ENCODE data around the gene ZNF358. TPM values are rescaled to one million over a fixed set of nuclear protein-coding genes. Genes with fewer than 3 reads are reported as not detected.

Gene ZNF358
- total RNA-seq, 1 experiment from 2014 or later, result 29.8 TPM

- DNase-seq (ENCODE audit: low read depth), result no peak
Measured at GRCh38 chr19:7554990-7555864, 39.3 kb downstream of the ZNF358 start.

- no peak for DNase-seq (ENCODE audit: low read depth)
Measured at GRCh38 chr19:7556696-7557315, 40.9 kb downstream of the ZNF358 start.

GRCh38 chr19:7558667-7559066 is 42.8 kb downstream of the ZNF358 start:
- DNase-seq (ENCODE audit: low read depth), result no peak

GRCh38 chr19:7559102-7559501 is 43.2 kb downstream of the ZNF358 start:
- DNase-seq (ENCODE audit: low read depth), result no peak

- DNase-seq (ENCODE audit: low read depth), result no peak
Measured at GRCh38 chr19:7560255-7560654, 44.4 kb downstream of the ZNF358 start.

- DNase-seq (ENCODE audit: low read depth), result no peak
Measured at GRCh38 chr19:7561325-7561724, 45.4 kb downstream of the ZNF358 start.

- DNase-seq (ENCODE audit: low read depth), result no peak
Measured at GRCh38 chr19:7562646-7563393, 46.9 kb downstream of the ZNF358 start.

GRCh38 chr19:7564866-7565265 is 49.0 kb downstream of the ZNF358 start:
- DNase-seq (ENCODE audit: low read depth), result no peak

GRCh38 chr19:7565332-7565731 is 49.4 kb downstream of the ZNF358 start:
- DNase-seq (ENCODE audit: low read depth), result no peak

Small RNA genes lying within 50 kb of the gene (small RNA-seq; reads per million reads assigned to genes)
- gene AC008878.2, result not detected

Other genes with a start within 250 kb of the ZNF358 start
- 0.11 and 0.50 TPM in 2 replicates for gene INSR, start 221.7 kb upstream of the ZNF358 start, total RNA-seq (2014; rRNA removed; shearing (Covaris generic))
- gene ARHGEF18, start 167.2 kb upstream of the ZNF358 start, total RNA-seq (2014; rRNA removed; shearing (Covaris generic)), result 20.5 and 20.7 TPM in 2 replicates
- not detected in 2 replicates for gene PEX11G, start 27.1 kb upstream of the ZNF358 start, total RNA-seq (2014; rRNA removed; shearing (Covaris generic))
- gene MCOLN1, start 6.5 kb downstream of the ZNF358 start, total RNA-seq (2014; rRNA removed; shearing (Covaris generic)), result 5.1 and 5.2 TPM in 2 replicates
- 51.1 and 55.4 TPM in 2 replicates for gene PNPLA6, start 19.6 kb downstream of the ZNF358 start, total RNA-seq (2014; rRNA removed; shearing (Covaris generic))
- not detected in 2 replicates for gene CAMSAP3, start 79.8 kb downstream of the ZNF358 start, total RNA-seq (2014; rRNA removed; shearing (Covaris generic))
- gene XAB2, start 113.4 kb downstream of the ZNF358 start, total RNA-seq (2014; rRNA removed; shearing (Covaris generic)), result 58.0 and 68.8 TPM in 2 replicates
- 18.5 and 52.8 TPM in 2 replicates for gene PET100, start 113.7 kb downstream of the ZNF358 start, total RNA-seq (2014; rRNA removed; shearing (Covaris generic))
- gene PCP2, start 117.6 kb downstream of the ZNF358 start, total RNA-seq (2014; rRNA removed; shearing (Covaris generic)), result not detected in 2 replicates
- gene STXBP2, start 121.0 kb downstream of the ZNF358 start, total RNA-seq (2014; rRNA removed; shearing (Covaris generic)), result 1.1 TPM in 1 of 2 replicates, not detected in the other
- gene RETN, start 152.9 kb downstream of the ZNF358 start, total RNA-seq (2014; rRNA removed; shearing (Covaris generic)), result not detected in 2 replicates
- gene MCEMP1, start 161.0 kb downstream of the ZNF358 start, total RNA-seq (2014; rRNA removed; shearing (Covaris generic)), result not detected in 2 replicates
- gene TRAPPC5, start 164.7 kb downstream of the ZNF358 start, total RNA-seq (2014; rRNA removed; shearing (Covaris generic)), result 62.3 and 98.6 TPM in 2 replicates
- gene FCER2, start 186.0 kb downstream of the ZNF358 start, total RNA-seq (2014; rRNA removed; shearing (Covaris generic)), result not detected in 2 replicates
- gene CLEC4G, start 216.0 kb downstream of the ZNF358 start, total RNA-seq (2014; rRNA removed; shearing (Covaris generic)), result not detected in 2 replicates
- gene CD209, start 231.4 kb downstream of the ZNF358 start, total RNA-seq (2014; rRNA removed; shearing (Covaris generic)), result not detected in 2 replicates
- not detected in 2 replicates for gene CLEC4M, start 247.1 kb downstream of the ZNF358 start, total RNA-seq (2014; rRNA removed; shearing (Covaris generic))

Data from HT1080 (cell line).